PC-3 (cell line): Measurements from ENCODE around the gene PRICKLE1. TPM values are rescaled to one million over a fixed set of nuclear protein-coding genes. Genes with fewer than 3 reads are reported as not detected.

Experiments used
- ATAC-seq: fragments of 200-7000 bp; cut with Tn5 transposase; 2 replicates; pipeline ENCODE4 v1.9.1; 2020; ENCODE audit warnings: mild to moderate bottlenecking, moderate library complexity
- BruUV-seq: library from RNA; stranded (reverse); fragments of 400-500 nt; replicated peaks from 2 replicates; lab custom pipeline; 2021; lab: Mats Ljungman, UMichigan
- CTCF ChIA-PET: fragments of 300-600 bp; sonication (Branson Sonifier 250); formaldehyde crosslinking; loops from one replicate; lab custom pipeline; 2022; ENCODE audit warnings: antibody characterized with exemption; lab: Charles Lee
- POLR2A ChIA-PET: fragments of 300-600 bp; sonication (Branson Sonifier 250); formaldehyde crosslinking; loops from one replicate; lab custom pipeline; 2022; ENCODE audit warnings: antibody characterized with exemption; ENCODE audit not compliant: unreplicated experiment; lab: Charles Lee
- DNase-seq: peaks from one replicate; pipeline ENCODE4 v3.0.0-alpha.2; 2015
- H2AFZ ChIP-seq: fragments of 300-600 bp; sonication (generic); 2 replicates; pipeline ENCODE4 v1.6.0; 2016; ENCODE audit warnings: antibody characterized with exemption, low read length
- H3F3A ChIP-seq: fragments of 300-600 bp; sonication (generic); one replicate; pipeline ENCODE4 v1.6.0; 2017; ENCODE audit warnings: antibody characterized with exemption, low read length, control low read depth, mild to moderate bottlenecking; ENCODE audit not compliant: unreplicated experiment
- H3K27ac ChIP-seq: fragments of 300-600 bp; sonication (generic); 2 replicates; pipeline ENCODE4 v1.5.1; 2016; ENCODE audit warnings: mild to moderate bottlenecking, low read length
- H3K27me3 ChIP-seq: fragments of 300-600 bp; sonication (generic); 2 replicates; pipeline ENCODE4 v1.6.1; 2016; ENCODE audit warnings: low read length, mixed read lengths
- H3K36me3 ChIP-seq: fragments of 300-600 bp; sonication (generic); 2 replicates; pipeline ENCODE4 v1.6.1; 2016; ENCODE audit warnings: low read depth, mixed run types, low read length, mixed read lengths
- H3K4me1 ChIP-seq: fragments of 300-600 bp; sonication (generic); 2 replicates; pipeline ENCODE4 v1.5.1; 2016; ENCODE audit warnings: low read length; ENCODE audit not compliant: insufficient read depth
- H3K4me2 ChIP-seq: fragments of 300-600 bp; sonication (generic); 2 replicates; pipeline ENCODE4 v1.6.0; 2016; ENCODE audit warnings: low read length
- H3K4me3 ChIP-seq: fragments of 300-600 bp; sonication (generic); 2 replicates; pipeline ENCODE4 v1.5.1; 2016; ENCODE audit warnings: mild to moderate bottlenecking, low read length, mixed read lengths
- H3K79me2 ChIP-seq: fragments of 300-600 bp; sonication (generic); 2 replicates; pipeline ENCODE4 v1.6.1; 2017; ENCODE audit warnings: low read length, mixed read lengths
- H3K9ac ChIP-seq: fragments of 300-600 bp; sonication (generic); 2 replicates; pipeline ENCODE4 v1.6.0; 2016; ENCODE audit warnings: mild to moderate bottlenecking, low read length
- H3K9me2 ChIP-seq: fragments of 300-600 bp; sonication (generic); replicated peaks from 2 replicates; pipeline ENCODE4 v1.6.1; 2016; ENCODE audit warnings: mixed run types, low read length, mixed read lengths
- H3K9me3 ChIP-seq: fragments of 300-600 bp; sonication (generic); 2 replicates; pipeline ENCODE4 v1.6.1; 2016; ENCODE audit warnings: low read length, mixed read lengths
- H4K20me1 ChIP-seq: fragments of 300-600 bp; sonication (generic); 2 replicates; pipeline ENCODE4 v1.6.1; 2016; ENCODE audit warnings: low read length, mixed read lengths
- CTCF ChIP-seq: fragments of 300-600 bp; sonication (generic); conservative IDR thresholded peaks from 2 replicates; pipeline ENCODE4 v1.5.1; 2017; ENCODE audit warnings: antibody characterized with exemption, low read depth, mild to moderate bottlenecking, low read length
- EZH2 ChIP-seq: fragments of 300-600 bp; sonication (generic); IDR thresholded peaks from one replicate; pipeline ENCODE4 v1.6.1; 2017; ENCODE audit warnings: antibody characterized with exemption, mild to moderate bottlenecking, low read length; ENCODE audit not compliant: unreplicated experiment
- EZH2phosphoT487 ChIP-seq: fragments of 300-600 bp; sonication (generic); IDR thresholded peaks from 2 replicates; pipeline ENCODE4 v1.6.1; 2018; ENCODE audit warnings: mild to moderate bottlenecking, antibody characterized with exemption, low read length, borderline replicate concordance
- intact Hi-C: fragments of 100-400 bp; cut with micrococcal nuclease; formaldehyde crosslinking; loops from 2 replicates; pipeline ENCODE4 v1.9.0; 2023
- total RNA-seq: library from RNA; depleted of rRNA; stranded (reverse); fragments of >200 nt; gene quantifications from 2 replicates; pipeline ENCODE4 v1.2.3, GENCODE V29; 2014

Gene PRICKLE1
- total RNA-seq, 1 experiment from 2014 or later = 17.2 TPM

DNA sequence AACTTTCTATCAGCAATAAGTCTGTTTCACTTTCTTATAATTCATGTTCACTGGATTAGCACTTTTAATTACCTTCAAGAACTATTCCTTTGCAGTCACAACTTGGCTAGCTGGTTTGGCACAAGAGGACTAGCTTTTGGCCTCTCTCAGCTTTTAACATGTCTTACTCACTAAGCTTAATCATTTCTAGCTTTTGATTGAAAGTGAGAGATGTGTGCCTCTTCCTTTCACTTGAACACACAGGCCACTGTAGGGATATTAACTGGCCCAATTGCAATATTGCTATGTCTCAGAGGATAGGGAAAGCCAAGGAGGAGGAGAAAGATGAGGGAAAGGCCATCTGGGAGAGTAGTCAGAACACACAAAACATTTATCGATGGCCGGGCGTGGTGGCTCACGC is 92.7 kb downstream of the PRICKLE1 start:
- Histone ChIP-seq H3K36me3 (no peaks in the 10 kb centered on the region), H4K20me1 (no peaks in the 10 kb centered on the region), H3K9me2 (no peaks in the 10 kb centered on the region), H2AFZ (no peak overlapping the region), H3K27me3 (no peaks in the 10 kb centered on the region), H3K9me3 (no peaks in the 10 kb centered on the region), H3K27ac (no peak overlapping the region), H3K4me1 (no peaks in the 10 kb centered on the region), H3K79me2 (no peaks in the 10 kb centered on the region), H3K4me2 (no peak overlapping the region), H3F3A (no peaks in the 10 kb centered on the region), H3K9ac (no peak overlapping the region), H3K4me3 (no peak overlapping the region)
- no peak for DNase-seq
- BruUV-seq = no TSS peak
- ATAC-seq = no peak
- TF ChIP-seq EZH2 (no peak), CTCF (no peak), EZH2phosphoT487 (no peak)
- CTCF ChIA-PET = no interaction called here
- POLR2A ChIA-PET = no interaction called here
- intact Hi-C loops = no loop called here

DNA sequence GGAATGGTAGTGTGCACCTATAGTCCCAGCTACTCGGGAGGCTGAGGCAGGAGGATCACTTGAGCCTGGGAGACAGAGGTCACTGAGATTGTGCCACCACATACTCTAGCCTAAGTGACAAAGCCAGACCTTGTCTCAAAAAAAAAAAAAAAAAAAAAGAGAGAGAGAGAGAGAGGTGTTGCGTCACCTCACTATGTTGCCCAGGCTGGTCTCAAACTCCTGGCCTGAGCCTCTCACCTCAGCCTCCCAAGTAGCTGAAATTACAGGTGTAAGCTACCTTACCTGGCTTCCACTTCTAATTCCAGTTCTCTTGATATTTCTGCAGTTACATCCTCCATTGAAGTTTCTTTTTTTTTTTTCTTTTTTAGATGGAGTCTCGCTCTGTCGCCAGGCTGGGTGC is 94.3 kb downstream of the PRICKLE1 start:
- H3K79me2 ChIP-seq = no peaks in the 10 kb centered on the region

DNA sequence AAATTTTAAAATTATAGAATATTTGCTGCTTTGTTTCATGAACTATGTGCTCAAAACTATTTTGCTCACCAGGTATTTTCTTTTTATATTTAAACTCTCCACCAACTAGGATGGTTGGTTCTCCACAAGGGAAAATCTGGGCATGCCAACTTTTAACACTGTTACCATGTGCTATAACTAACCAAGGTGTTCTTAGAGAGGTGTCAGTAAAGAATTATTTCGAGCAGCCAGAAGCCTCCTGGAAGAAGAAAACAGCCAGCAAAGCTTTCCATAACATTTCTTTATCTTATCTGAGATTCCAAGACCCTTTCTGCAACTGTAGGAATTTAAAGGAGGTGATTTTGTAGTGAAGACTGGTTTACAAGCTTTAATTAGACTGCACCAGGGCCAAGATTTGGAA is 97.3 kb downstream of the PRICKLE1 start:
- Histone ChIP-seq H4K20me1 (no peaks in the 10 kb centered on the region), H3K27me3 (no peaks in the 10 kb centered on the region), H3K9me2 (no peaks in the 10 kb centered on the region), H3K36me3 (no peaks in the 10 kb centered on the region), H3K79me2 (no peaks in the 10 kb centered on the region), H3K27ac (no peak overlapping the region), H3K9ac (no peak overlapping the region), H2AFZ (no peak overlapping the region), H3K4me1 (no peaks in the 10 kb centered on the region), H3K4me3 (no peak overlapping the region), H3K4me2 (no peak overlapping the region), H3K9me3 (no peaks in the 10 kb centered on the region), H3F3A (no peaks in the 10 kb centered on the region)
- no TSS peak for BruUV-seq
- ChIA-PET CTCF (no interaction called here), POLR2A (no interaction called here)
- no peak for ATAC-seq
- DNase-seq = no peak
- TF ChIP-seq CTCF (no peak), EZH2phosphoT487 (no peak), EZH2 (no peak)
- intact Hi-C loops = no loop called here

More for the DNA sequence above, 94.3 kb downstream of the PRICKLE1 start:
- BruUV-seq = no TSS peak
- DNase-seq = no peak
- POLR2A ChIA-PET = no interaction called here
- Histone ChIP-seq H4K20me1 (no peaks in the 10 kb centered on the region), H3K36me3 (no peaks in the 10 kb centered on the region), H3K9me3 (no peaks in the 10 kb centered on the region), H3F3A (no peaks in the 10 kb centered on the region), H3K4me3 (no peak overlapping the region), H3K27me3 (no peaks in the 10 kb centered on the region), H3K9ac (no peak overlapping the region), H3K27ac (no peak overlapping the region), H3K4me2 (no peak overlapping the region), H2AFZ (no peak overlapping the region), H3K9me2 (no peaks in the 10 kb centered on the region), H3K4me1 (no peaks in the 10 kb centered on the region)
- TF ChIP-seq EZH2 (no peak), EZH2phosphoT487 (no peak), CTCF (no peak)
- intact Hi-C loops = no loop called here
- no peak for ATAC-seq
- CTCF ChIA-PET = no interaction called here
